Activated CD4-positive, CD25-positive, alpha-beta regulatory T cell (primary cell): ENCODE results near the gene NECTIN1.
"Not testable (repeated sequence)": the region's sequence is repeated elsewhere in the genome, so short reads cannot be mapped to it uniquely, and the experiment has no call there.

ENCODE experiments used
- DNase-seq, 4 experiments: peaks; one replicate each; lab custom pipeline; 2025; lab: John Stamatoyannopoulos, UW

The NECTIN1 gene

GRCh38 chr11:119616586-119617339 is 112.2 kb downstream of the NECTIN1 start:
- no peak for DNase-seq

DNA sequence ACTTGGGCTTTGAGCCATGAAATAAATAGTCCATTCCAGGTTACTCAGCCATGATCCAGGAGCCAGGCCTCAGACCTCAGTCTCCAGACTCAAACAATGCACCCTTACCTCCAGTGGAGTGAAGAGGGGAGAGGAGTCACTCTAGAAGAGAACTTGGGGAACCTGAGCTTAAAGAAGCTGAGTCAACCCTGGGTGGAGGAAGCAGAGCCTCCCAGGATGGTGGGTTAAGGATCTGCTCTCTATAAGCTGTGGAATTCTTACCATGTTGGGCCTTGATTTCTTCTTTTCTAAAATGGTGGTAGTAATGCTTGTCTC is 113.2 kb downstream of the NECTIN1 start:
- DNase-seq: no peak

GRCh38 chr11:119615003-119615881 is 113.8 kb downstream of the NECTIN1 start:
- no peak for DNase-seq

DNA sequence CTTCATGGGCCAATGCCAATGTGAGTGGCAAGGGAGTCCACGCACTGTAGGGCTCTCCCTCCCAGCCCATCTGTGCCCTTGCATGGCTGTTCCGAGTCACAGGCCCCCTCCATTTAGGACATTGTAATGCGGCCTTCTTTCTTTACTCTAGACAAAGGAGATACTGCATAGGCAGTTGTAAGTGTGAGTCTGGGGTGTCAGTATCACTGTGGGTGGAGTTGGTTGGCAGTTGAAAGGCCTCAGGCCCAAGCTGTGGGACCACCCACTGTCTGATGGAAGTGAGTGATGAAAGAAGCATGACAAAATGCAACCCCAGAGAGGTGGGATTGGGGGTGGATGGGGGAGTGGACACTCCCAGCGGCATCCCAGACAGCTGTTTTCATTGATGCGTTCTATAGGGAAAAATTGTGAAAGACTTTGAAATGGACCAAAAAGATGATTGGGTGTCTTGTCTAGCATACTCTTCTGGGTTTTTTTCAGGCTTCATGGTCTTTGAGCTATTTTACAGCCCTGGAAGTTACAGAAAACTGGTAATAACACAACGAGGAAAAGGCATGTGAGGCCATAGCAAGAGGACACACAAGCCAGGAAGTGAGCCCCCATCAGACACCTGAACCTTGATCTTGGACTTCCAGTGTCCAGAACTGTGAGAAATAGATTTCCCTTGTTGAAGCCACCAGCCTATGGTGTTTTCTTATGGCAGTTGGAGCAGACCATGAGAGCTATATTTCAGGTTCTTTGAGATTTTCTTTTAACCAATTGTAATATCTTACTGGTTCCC is 114.6 kb downstream of the NECTIN1 start:
- DNase-seq: no peak

- DNase-seq: no peak
Measured at GRCh38 chr11:119612814-119613213, 116.2 kb downstream of the NECTIN1 start.

DNA sequence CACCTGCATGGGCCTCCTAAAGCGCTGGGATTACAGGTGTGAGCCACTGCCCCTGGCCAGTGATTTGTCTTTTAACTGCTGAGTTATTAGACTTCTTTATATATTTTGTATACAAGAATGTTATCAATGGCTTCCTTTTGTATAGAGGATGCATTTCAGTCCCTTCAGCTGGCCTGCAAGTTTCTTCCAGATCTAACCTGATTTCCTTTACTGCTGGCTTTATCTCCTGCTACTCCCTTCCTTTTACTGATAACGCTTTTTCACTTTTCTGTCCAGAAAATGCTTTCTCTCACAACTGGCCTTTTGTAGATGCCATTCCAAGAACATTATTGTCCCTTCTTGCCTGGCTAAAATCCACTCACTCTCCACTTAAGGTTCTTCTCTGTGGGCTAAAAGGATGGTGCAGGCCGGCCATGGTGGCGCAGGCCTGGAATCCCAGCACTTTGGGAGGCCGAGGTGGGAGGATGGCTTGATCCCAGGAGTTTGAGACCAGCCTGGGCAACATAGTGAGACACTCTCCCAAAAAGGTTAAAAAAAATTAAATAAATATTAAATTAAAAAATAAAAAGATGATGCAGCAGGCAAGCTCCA is 118.1 kb downstream of the NECTIN1 start:
- DNase-seq: no peak

DNA sequence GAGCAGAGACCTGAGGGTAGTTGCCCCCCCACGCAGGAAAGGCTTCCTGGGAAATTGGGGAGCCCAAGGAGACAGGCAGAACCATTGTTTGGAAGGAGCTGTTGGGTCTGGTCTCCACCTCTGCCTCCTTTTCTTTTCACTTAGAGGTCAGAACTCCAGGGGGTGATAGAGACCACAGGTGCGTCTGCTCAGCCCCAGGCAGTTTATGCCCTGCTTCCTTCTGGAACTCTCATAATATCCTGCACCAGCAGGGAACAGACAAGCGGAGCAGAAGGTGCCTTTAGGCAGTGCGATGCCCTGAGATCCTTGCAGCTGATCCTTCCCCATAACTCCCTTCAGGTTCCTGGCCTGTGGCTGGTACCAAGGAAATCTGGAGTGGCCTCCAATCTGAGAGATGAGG is 120.2 kb downstream of the NECTIN1 start:
- no peak for DNase-seq

GRCh38 chr11:119608201-119608600 is 120.8 kb downstream of the NECTIN1 start:
- no peak for DNase-seq

GRCh38 chr11:119607726-119608125 is 121.3 kb downstream of the NECTIN1 start:
- DNase-seq: no peak

- no peak for DNase-seq
Measured at GRCh38 chr11:119605137-119605665, 123.8 kb downstream of the NECTIN1 start.

DNA sequence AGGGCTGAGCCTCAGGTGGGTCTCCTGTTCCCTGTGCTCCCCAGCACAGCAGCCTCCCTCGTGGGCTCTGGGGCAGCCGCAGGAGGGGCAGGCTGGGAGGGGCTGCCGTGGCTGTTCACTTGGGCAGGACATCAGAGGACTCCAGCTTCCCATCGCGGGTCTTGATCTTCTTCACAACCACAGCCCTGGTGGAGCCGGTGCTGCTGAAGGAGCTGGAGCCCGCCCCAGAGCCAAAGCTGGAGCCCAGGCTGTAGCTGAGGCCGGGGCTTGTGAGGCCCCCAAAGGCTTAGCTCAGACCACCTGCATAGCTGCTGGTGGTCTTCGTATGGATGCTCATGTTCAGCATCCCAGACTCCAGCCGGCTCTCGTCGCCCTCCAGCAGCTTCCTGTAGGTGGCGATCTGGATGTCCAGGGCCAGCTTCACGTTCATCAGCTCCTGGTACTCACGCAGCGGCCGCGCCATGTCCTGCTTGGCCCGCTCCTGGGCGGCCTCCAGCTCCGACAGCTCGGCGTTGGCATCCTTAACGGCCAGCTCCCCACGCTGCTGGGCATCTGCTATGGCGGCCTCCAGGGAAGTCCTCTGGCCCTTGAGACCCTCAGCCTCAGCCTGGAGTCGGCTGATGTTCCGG is 126.1 kb downstream of the NECTIN1 start:
- no peak for DNase-seq

GRCh38 chr11:119599864-119600541 is 129.0 kb downstream of the NECTIN1 start:
- DNase-seq: no peak

DNA sequence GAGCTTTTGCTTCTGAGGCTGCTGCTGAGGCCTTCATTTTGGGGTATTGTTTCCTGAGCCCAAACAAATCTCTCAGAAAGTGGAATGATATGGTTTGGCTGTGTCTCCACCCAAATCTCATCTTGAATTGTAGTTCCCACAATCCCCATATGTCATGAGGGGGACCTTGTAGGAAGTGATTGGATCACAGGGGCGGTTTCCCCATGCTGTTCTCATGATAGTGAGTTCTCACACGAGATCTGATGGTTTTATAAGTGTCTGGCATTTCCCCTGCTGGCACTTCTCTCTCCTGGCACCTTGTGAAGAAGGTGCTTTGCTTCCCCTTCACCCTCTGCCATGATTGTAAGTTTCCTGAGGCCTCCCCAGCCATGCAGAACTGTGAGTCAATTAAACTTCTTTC is 133.1 kb downstream of the NECTIN1 start:
- not testable (repeated sequence) for DNase-seq

DNA sequence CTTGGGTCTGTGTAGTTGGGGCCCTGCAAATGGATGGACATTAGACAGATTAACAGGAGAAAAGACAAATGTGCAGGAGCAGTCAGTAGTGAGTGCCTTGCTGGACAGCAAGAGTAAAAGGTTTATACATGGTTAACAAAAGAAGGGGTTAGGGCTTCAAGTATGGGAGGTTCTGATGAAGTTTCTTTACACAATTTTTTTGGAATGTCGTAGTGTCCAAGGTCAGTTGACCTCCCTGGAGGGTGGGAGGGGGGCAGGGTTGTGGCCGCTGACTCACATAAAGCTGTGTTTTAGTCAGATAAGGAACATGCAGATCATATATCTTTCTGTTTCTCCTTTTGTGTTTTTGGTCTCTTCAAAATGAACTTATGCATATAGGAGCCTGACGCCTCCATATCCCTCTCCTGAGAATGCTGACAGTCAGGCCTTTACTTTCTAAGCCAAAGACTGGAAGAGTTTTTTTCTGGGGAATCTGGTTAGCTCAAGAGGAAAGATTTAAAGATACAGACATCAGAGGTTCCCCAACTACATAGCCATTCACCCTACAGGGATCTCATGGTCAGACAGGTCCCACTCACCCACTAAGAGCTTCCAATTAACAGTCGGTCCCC is 134.3 kb downstream of the NECTIN1 start:
- DNase-seq: no peak

GRCh38 chr11:119593346-119593745 is 135.7 kb downstream of the NECTIN1 start:
- no peak for DNase-seq

GRCh38 chr11:119592642-119593041 is 136.4 kb downstream of the NECTIN1 start:
- no peak for DNase-seq

- DNase-seq: no peak
Measured at GRCh38 chr11:119591836-119592310, 137.1 kb downstream of the NECTIN1 start.

DNA sequence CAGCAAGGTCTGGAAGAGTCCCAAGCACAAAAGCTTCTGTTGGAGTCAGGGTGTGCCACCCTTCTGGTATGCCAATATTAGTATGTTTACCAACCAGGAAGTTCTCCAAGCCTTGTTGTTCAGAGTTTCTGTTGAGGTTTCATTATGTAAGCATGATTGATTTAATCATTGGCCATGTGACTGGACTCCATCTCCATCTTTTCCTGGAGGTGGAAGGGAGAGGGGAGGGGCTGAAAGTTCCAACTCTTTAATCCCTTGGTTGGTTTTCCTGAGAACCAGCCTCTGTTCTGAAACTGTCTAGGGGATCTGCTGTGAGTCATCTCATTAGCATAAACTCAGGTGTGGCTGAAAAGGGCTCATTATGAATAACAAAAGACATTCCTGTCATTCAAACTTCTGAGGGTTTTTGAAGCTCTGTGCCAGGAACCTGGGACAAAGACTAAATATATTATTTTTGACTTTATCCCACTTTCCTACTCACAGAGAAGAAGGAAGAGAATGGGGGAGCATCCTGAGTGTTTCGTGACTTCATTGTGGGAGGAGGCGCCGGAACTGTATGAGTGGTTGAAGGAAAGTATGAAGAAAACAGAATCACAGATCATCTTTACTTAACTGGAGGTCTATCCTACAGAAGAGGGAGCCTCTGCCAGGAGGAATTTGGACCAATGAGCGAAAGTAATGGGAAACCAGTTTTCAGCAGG is 138.2 kb downstream of the NECTIN1 start:
- no peak for DNase-seq

GRCh38 chr11:119589001-119589400 is 140.0 kb downstream of the NECTIN1 start:
- DNase-seq: no peak
